VCaP (cell line): Measurements from ENCODE around the gene ENG.
A peak's percentile ranks its signal among the peaks of the same experiment; 100 is the strongest.

Experiments
- H3K27ac ChIP-seq: fragments of 450-650 bp; 2 replicates; pipeline ENCODE4 v1.5.1; 2017
- CTCF ChIP-seq: fragments of 450-650 bp; conservative IDR thresholded peaks from 2 replicates; pipeline ENCODE4 v1.5.1; 2017; ENCODE audit warnings: mild to moderate bottlenecking, moderate library complexity

The ENG gene

DNA sequence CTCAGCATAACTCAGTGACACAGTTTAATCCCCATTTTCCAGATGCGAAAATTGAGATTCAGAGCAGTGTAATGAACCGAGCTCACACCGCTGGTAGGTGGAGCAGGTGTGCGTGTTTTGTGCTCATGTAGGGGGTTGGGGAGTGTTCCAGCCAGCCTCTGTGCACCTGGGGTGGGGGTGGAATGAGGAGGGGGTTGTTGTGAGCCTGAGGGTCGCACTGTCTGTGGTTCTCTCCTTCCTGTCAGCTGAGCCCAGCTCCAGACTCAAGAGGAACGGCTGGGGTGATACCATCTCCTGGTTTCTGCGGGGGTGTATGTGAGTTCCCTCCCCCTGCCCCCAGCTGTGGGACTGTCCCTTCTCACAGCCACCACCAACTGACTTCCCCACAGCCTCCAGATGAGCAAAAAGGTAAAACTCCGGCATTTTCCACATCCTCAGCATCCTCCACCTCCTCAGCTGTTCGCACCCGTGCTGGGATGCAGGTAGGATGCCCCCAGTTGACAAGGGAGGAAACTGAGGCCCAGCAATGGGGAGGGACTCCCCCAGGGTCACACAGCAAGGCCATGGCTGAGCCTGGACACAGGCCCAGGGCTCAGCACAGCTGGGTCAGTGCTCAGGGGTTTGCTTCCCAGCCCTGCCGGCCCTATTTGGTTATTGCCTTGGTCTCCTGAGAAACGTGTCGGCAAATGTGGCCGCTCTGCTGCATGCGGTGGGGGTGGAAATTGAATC lies 78.1 kb downstream of the ENG start:
- no peak for TF ChIP-seq CTCF
- H3K27ac ChIP-seq, result no peak overlapping the region

DNA sequence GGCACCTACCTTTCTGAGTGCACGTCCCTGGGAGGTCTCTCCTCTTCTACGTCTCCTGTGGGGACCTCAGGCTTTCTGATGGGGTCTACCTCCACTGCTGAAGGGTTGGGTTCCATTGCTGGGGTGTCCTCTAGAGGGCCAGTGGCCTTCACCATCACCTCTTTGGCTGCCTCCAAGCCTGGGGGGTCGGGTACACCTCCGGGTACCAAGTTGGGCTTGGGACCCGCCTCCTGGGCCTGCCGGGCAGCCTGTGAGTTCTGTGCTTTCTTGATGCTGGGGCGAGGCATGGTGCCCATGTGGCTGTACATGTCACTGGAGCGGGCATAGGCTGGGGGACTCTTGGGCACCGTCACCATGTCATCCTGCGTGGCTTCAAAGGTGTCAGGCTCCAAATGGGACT lies 80.5 kb downstream of the ENG start:
- TF ChIP-seq CTCF, result no peak
- H3K27ac ChIP-seq, result no peak overlapping the region

DNA sequence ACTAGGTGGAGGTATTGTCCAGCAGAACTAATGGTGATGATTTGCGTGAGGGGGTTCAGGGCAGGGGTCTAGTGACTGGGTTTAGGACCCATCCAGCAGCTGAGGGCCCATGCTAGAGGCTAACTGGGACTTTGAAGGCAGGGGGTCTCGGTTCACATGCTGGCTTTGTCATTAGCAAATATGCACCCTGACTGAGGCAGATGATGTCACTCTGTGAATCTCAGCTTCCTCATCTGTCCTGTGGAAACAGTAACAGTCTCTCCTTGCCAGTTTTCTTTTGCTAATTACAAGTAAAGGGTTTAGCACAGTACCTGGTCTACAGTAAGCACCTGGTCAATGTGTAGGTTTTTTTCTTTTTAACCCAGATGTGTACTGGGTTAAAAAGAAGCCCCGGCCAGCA lies 81.2 kb downstream of the ENG start:
- no peak overlapping the region for H3K27ac ChIP-seq
- no peak for TF ChIP-seq CTCF

DNA sequence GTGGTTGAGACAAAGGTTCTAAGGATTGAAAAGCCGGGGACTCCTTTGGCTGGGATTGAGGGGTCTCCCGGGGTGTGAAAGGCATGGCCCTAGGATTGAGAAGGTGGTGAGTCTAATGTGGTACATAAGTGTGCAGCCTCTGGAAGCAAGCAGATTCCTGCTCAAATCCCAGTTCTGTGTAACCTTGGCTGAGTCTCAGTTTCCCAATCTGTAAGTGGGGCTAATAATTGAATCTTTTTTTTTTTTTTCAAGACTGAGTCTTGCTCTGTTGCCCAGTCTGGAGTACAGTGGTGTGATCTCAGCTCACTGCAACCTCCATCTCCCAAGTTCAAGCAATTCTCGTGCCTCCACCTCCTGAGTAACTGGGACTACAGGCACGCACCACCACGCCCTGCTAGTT lies 81.9 kb downstream of the ENG start:
- TF ChIP-seq CTCF, result no peak
- H3K27ac ChIP-seq, result no peak overlapping the region

DNA sequence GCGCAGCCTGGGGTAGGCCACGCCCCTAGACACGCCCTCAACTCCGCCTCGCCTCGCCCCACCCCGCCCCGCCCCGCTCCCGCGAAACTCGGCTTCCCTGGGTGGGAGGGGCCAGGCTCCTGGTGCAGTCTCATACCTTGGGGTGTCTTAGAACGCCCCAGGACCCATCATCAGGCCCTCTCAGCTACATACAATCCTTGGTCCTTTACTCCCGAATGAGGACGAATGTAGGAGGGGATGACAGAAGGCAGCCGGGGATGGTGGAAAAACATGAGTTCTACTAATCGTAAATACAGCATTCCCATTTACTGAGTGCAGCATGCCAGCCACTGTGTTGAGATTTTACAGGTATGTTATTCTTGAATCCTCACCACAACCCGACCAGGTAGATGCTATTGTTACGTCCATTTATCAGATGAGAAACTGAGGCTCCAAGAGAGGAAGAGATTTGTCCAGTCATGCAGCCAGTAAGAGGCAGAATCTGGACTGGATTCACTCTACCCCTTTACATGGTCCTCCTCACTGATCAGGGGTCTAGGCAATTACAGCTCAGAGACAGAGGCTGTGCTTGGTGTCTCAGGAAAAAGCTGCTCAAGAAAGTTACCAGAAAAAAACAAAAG lies 82.8 kb downstream of the ENG start:
- peak overlapping the region; percentile 34; the same call in 1 of the 2 replicates for H3K27ac ChIP-seq
- no peak for TF ChIP-seq CTCF

DNA sequence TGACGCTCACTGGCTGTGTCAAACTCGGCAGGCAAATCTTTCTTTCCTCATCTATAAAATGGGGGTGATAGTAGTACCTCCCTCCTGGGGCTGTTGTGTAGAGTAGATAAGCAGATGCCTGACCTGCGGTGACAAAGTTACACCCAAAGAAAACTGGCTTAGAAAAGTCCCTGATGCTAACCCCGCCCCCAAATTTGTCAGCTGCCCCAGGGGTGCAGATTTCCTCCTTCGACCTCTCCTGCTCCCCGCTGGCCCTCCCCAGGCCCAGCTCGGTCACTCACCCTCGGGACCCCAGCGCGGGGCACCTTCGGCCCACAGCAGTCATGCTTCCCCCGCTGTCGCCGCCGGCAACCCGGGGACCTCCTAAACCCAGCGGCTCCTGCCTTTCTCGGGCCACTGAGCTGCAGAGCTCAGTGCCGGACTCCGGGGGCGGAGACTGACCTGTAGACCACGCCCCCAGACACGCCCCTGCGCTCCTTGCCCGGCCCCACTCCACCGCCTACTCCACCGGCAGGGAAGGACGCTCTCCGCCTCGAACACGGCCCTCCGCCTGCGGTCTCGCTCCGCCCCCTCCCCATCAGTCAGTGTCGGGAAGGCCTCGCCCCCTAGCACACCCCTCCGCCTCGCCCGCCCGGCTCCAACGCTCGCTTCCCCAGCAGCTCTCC lies 83.4 kb downstream of the ENG start:
- no peak for TF ChIP-seq CTCF
- peak overlapping the region; percentile 34; the same call in 1 of the 2 replicates for H3K27ac ChIP-seq

DNA sequence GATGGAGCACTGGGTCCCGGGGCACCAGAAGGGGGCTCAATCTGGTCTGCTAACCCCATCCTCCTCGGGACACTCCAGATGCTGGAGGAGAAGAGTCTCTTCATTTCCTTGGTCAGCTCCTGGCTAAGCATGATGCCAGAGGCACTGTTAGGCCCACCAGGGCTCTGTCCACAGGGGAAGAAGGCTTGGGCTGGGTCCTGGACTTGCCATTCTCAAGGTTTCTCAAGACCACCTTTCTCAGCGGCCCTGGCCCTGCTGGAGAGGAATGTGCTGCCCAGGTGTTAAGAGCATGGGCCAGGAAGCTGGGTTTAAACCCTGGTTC lies 83.9 kb downstream of the ENG start:
- H3K27ac ChIP-seq, result no peak overlapping the region; the same call in 1 of the 2 replicates
- no peak for TF ChIP-seq CTCF
